22Rv1 (cell line): ENCODE data around the gene PKN2.

Experiments
- ZFX ChIP-seq: fragments of 450-650 bp; IDR thresholded peaks from 2 replicates; pipeline ENCODE4 v1.6.1; 2017; ENCODE audit warnings: antibody characterized with exemption, borderline replicate concordance
- TF ChIP-seq, protein P1 (sequence below): fragments of 450-650 bp; IDR thresholded peaks from 2 replicates; pipeline ENCODE4 v1.5.1; 2017; ENCODE audit warnings: mild to moderate bottlenecking

DNA sequence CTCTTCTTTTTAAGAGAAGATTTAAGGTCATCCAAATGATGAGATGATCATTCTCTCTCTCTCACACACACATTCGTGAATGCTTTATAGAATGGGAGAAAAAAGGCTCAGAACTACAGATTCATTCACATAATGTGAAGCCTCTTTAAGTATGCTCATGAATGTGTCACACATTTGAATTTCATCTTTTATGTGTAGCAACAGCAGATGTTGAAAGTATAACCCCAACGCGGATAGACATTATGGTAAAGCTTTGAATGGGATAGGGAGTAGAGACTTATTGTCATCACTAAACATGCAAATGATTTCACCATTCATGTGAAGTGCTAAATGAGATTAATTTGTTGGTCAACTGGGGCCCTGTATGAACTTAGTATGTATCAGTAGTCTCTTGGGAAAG, 15.7 kb upstream of the PKN2 start:
- TF ChIP-seq, protein P1, sequence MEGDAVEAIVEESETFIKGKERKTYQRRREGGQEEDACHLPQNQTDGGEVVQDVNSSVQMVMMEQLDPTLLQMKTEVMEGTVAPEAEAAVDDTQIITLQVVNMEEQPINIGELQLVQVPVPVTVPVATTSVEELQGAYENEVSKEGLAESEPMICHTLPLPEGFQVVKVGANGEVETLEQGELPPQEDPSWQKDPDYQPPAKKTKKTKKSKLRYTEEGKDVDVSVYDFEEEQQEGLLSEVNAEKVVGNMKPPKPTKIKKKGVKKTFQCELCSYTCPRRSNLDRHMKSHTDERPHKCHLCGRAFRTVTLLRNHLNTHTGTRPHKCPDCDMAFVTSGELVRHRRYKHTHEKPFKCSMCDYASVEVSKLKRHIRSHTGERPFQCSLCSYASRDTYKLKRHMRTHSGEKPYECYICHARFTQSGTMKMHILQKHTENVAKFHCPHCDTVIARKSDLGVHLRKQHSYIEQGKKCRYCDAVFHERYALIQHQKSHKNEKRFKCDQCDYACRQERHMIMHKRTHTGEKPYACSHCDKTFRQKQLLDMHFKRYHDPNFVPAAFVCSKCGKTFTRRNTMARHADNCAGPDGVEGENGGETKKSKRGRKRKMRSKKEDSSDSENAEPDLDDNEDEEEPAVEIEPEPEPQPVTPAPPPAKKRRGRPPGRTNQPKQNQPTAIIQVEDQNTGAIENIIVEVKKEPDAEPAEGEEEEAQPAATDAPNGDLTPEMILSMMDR, result no peak
- TF ChIP-seq ZFX, result no peak
